Measurements from ENCODE around the gene GLCE. TPM values are rescaled to one million over a fixed set of nuclear protein-coding genes. Genes with fewer than 3 reads are reported as not detected.

The GLCE gene
- total RNA-seq, 1 experiment from 2014 or later, result 7.5 TPM

GRCh38 chr15:69145694-69146492 is 14.5 kb upstream of the GLCE start:
- no TSS peak for BruUV-seq (replicated peaks)
- Mint-ChIP-seq H3K9me3 (ENCODE audit: unreplicated experiment) (no peaks in the 10 kb centered on the region), H3K4me3 (ENCODE audit: unreplicated experiment) (no peak overlapping the region), H3K36me3 (ENCODE audit: insufficient read depth, unreplicated experiment) (no peaks in the 10 kb centered on the region), H3K4me1 (ENCODE audit: insufficient read depth, unreplicated experiment) (peaks cover 11% of the 10 kb centered on the region), H3K27ac (ENCODE audit: low read depth, unreplicated experiment) (no peak overlapping the region), H3K27me3 (ENCODE audit: insufficient read depth, unreplicated experiment) (peaks cover 14% of the 10 kb centered on the region)
- intact Hi-C loops (cut with micrococcal nuclease), result no loop called here
- ChIA-PET CTCF (interaction anchor here (0.5 kb wide), 1 partner anchor 84 kb away, joined by 4 read pairs; no protein-coding TSS in a partner anchor), POLR2A (interaction anchor here (0.6 to 1.6 kb wide), 2 partner anchors 15 to 17 kb away, joined by 3 to 7 read pairs; partner anchors contain the start of gene GLCE)
- TF ChIP-seq CTCF (IDR thresholded peaks at IDR 0.05; ENCODE audit: unreplicated experiment), result no peak
- DNase-seq (ENCODE audit: unreplicated experiment), result no peak

GRCh38 chr15:69146724-69147435 is 13.6 kb upstream of the GLCE start:
- no peak for DNase-seq (ENCODE audit: unreplicated experiment)
- TF ChIP-seq CTCF (IDR thresholded peaks at IDR 0.05; ENCODE audit: unreplicated experiment), result no peak
- no TSS peak for BruUV-seq (replicated peaks)
- CTCF ChIA-PET, result no interaction called here
- POLR2A ChIA-PET, result interaction anchor here (1.7 kb wide), 1 partner anchor 14 kb away, joined by 9 read pairs; the partner anchor contains the start of gene GLCE
- H3K4me1 Mint-ChIP-seq (ENCODE audit: insufficient read depth, unreplicated experiment), result peaks cover 11% of the 10 kb centered on the region
- intact Hi-C loops (cut with micrococcal nuclease), result no loop called here
- peaks cover 14% of the 10 kb centered on the region for H3K27me3 Mint-ChIP-seq (ENCODE audit: insufficient read depth, unreplicated experiment)
- no peak overlapping the region for H3K4me3 Mint-ChIP-seq (ENCODE audit: unreplicated experiment)
- no peak overlapping the region for H3K27ac Mint-ChIP-seq (ENCODE audit: low read depth, unreplicated experiment)
- no peaks in the 10 kb centered on the region for H3K36me3 Mint-ChIP-seq (ENCODE audit: insufficient read depth, unreplicated experiment)
- H3K9me3 Mint-ChIP-seq (ENCODE audit: unreplicated experiment), result no peaks in the 10 kb centered on the region

GRCh38 chr15:69148465-69148864 is 12.0 kb upstream of the GLCE start:
- no peak for DNase-seq (ENCODE audit: unreplicated experiment)
- Mint-ChIP-seq H3K36me3 (ENCODE audit: insufficient read depth, unreplicated experiment) (no peaks in the 10 kb centered on the region), H3K27me3 (ENCODE audit: insufficient read depth, unreplicated experiment) (peaks cover 14% of the 10 kb centered on the region), H3K4me1 (ENCODE audit: insufficient read depth, unreplicated experiment) (peaks cover 7% of the 10 kb centered on the region), H3K27ac (ENCODE audit: low read depth, unreplicated experiment) (no peak overlapping the region), H3K4me3 (ENCODE audit: unreplicated experiment) (no peak overlapping the region), H3K9me3 (ENCODE audit: unreplicated experiment) (no peaks in the 10 kb centered on the region)
- ChIA-PET CTCF (no interaction called here), POLR2A (interaction anchor here (1.7 kb wide), 1 partner anchor 13 kb away, joined by 9 read pairs; the partner anchor contains the start of gene GLCE)
- BruUV-seq (replicated peaks), result no TSS peak
- intact Hi-C loops (cut with micrococcal nuclease), result no loop called here
- TF ChIP-seq CTCF (IDR thresholded peaks at IDR 0.05; ENCODE audit: unreplicated experiment), result no peak

- H3K4me1 Mint-ChIP-seq (ENCODE audit: insufficient read depth, unreplicated experiment), result peaks cover 2% of the 10 kb centered on the region
- BruUV-seq (replicated peaks), result no TSS peak
- ChIA-PET CTCF (no interaction called here), POLR2A (interaction anchor here (1.0 kb wide), 1 partner anchor 11 kb away, joined by 4 read pairs; the partner anchor contains the start of gene GLCE)
- H3K4me3 Mint-ChIP-seq (ENCODE audit: unreplicated experiment), result no peak overlapping the region
- no peak for DNase-seq (ENCODE audit: unreplicated experiment)
- no peaks in the 10 kb centered on the region for H3K9me3 Mint-ChIP-seq (ENCODE audit: unreplicated experiment)
- no peak for TF ChIP-seq CTCF (IDR thresholded peaks at IDR 0.05; ENCODE audit: unreplicated experiment)
- H3K36me3 Mint-ChIP-seq (ENCODE audit: insufficient read depth, unreplicated experiment), result no peaks in the 10 kb centered on the region
- intact Hi-C loops (cut with micrococcal nuclease), result no loop called here
- H3K27ac Mint-ChIP-seq (ENCODE audit: low read depth, unreplicated experiment), result no peak overlapping the region
- H3K27me3 Mint-ChIP-seq (ENCODE audit: insufficient read depth, unreplicated experiment), result peaks cover 14% of the 10 kb centered on the region
These were observed 11.3 kb upstream of the GLCE start for GRCh38 chr15:69149163-69149562.

Measured in MCF 10A (cell line).